Measurements from ENCODE around the gene GLCCI1. TPM values are rescaled to one million over a fixed set of nuclear protein-coding genes. Genes with fewer than 3 reads are reported as not detected.
"Not testable (repeated sequence)": the region's sequence is repeated elsewhere in the genome, so short reads cannot be mapped to it uniquely, and the experiment has no call there.

GLCCI1 gene
- total RNA-seq, 4 donors from 2014 or later = 17.5 to 27.1 (median 20.7) TPM

- intact Hi-C loops (cut with DNase I; ENCODE audit: low total_unique reads) = no loop called here
- no peak overlapping the region for H3K4me3 ChIP-seq (ENCODE audit: low read depth, poor library complexity, severe bottlenecking)
- TF ChIP-seq CTCF (IDR thresholded peaks at IDR 0.05) (no peak), POLR2A (IDR thresholded peaks at IDR 0.05) (no peak)
- 89 to 91% methylated on average over 6 of the region's 6 CpGs for WGBS, 2 donors
- DNase-seq (ENCODE audit: low spot score in 2 of 2) = no peak
Observed at GRCh38 chr7:8089036-8089780, 120.6 kb downstream of the GLCCI1 start.

- H3K4me3 ChIP-seq (ENCODE audit: low read depth, poor library complexity, severe bottlenecking) = no peak overlapping the region
- WGBS, 2 donors = 46 to 52% methylated on average over 2 of the region's 2 CpGs
- intact Hi-C loops (cut with DNase I; ENCODE audit: low total_unique reads) = no loop called here
- TF ChIP-seq POLR2A (IDR thresholded peaks at IDR 0.05) = no peak
- TF ChIP-seq CTCF (IDR thresholded peaks at IDR 0.05) = no peak
- DNase-seq (ENCODE audit: low spot score in 2 of 2) = no peak
Observed at GRCh38 chr7:8092140-8092539, 123.5 kb downstream of the GLCCI1 start.

DNA sequence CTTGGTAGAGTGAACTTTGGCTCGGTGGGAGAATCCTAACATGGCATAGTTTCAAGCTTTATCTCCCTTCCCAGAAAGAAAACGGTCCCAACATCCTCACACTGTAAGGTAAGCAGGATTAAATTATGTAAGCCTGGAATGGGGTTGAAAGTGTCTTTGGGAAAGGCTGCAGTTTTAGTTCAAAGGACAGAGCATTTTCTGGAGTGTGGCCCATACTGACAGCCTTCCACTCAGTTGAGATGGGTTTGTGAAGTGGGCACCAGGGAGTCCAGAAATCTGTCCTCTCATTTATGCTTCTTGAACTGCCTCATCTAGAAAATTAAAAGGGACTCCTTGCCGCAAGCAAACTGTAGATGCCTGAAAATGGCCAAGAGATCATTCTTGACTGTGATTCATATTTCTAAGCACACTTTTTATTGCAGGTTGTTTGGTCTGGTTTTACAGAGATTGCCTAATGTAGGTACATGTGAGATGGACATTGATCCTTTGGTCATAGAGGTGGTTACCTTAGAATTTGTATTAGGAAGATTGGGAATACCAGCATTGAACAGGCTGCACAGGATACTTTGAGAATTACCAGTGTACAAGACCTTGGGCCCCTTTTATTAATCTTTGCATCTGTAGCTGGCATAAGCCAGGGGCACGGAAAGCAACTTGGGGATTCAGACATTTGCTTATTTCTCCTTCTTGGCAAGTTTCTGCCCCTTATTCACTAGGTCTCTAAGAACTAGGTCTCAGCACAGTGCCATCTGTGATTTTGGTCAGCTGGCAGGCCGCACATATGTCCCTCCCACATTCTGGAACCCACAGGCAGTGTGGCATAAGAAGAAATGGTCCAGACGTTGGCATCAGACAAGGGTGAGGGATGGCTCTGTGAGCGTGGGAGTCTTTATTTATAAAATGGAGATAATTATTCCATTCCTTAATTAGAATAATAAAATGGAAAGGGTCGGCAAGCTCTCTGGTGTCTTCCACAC is 125.9 kb downstream of the GLCCI1 start:
- DNase-seq (ENCODE audit: low spot score in 2 of 2) = no peak
- intact Hi-C loops (cut with DNase I; ENCODE audit: low total_unique reads) = no loop called here

GRCh38 chr7:8101292-8101691 is 132.7 kb downstream of the GLCCI1 start:
- DNase-seq (ENCODE audit: low spot score in 2 of 2); H3K4me3 ChIP-seq (ENCODE audit: low read depth, poor library complexity, severe bottlenecking); intact Hi-C loops (cut with DNase I; ENCODE audit: low total_unique reads): not testable (repeated sequence)
- WGBS, 2 donors = 88 to 92% methylated on average over 4 of the region's 4 CpGs

More for the DNA sequence above, 125.9 kb downstream of the GLCCI1 start:
- TF ChIP-seq CTCF (IDR thresholded peaks at IDR 0.05) = no peak
- TF ChIP-seq POLR2A (IDR thresholded peaks at IDR 0.05) = no peak
- 84 to 87% methylated on average over 8 of the region's 8 CpGs for WGBS, 2 donors
- H3K4me3 ChIP-seq (ENCODE audit: low read depth, poor library complexity, severe bottlenecking) = no peak overlapping the region

GRCh38 chr7:8103282-8103681 is 134.7 kb downstream of the GLCCI1 start:
- WGBS, 2 donors = 83 to 93% methylated on average over 9 of the region's 9 CpGs
- intact Hi-C loops (cut with DNase I; ENCODE audit: low total_unique reads) = no loop called here
- TF ChIP-seq POLR2A (IDR thresholded peaks at IDR 0.05) (no peak), CTCF (IDR thresholded peaks at IDR 0.05) (no peak)
- no peak for DNase-seq (ENCODE audit: low spot score in 2 of 2)
- H3K4me3 ChIP-seq (ENCODE audit: low read depth, poor library complexity, severe bottlenecking) = no peak overlapping the region

GRCh38 chr7:8105449-8106095 is 137.0 kb downstream of the GLCCI1 start:
- intact Hi-C loops (cut with DNase I; ENCODE audit: low total_unique reads) = no loop called here
- no peak overlapping the region for H3K4me3 ChIP-seq (ENCODE audit: low read depth, poor library complexity, severe bottlenecking)
- WGBS, 2 donors = 42 to 64% methylated on average over 4 of the region's 4 CpGs
- DNase-seq (ENCODE audit: low spot score in 2 of 2) = no peak
- TF ChIP-seq CTCF (IDR thresholded peaks at IDR 0.05) (no peak), POLR2A (IDR thresholded peaks at IDR 0.05) (no peak)

All from lower leg skin (tissue), 4 donors.